GM18498 (cell line): ENCODE results near the gene GNPNAT1.

Experiments used
- ATAC-seq: cut with Tn5 transposase; IDR thresholded peaks from one replicate; pipeline ENCODE4 v1.9.1; 2021; ENCODE audit warnings: mild to moderate bottlenecking, moderate library complexity; ENCODE audit not compliant: unreplicated experiment

GNPNAT1 gene

DNA sequence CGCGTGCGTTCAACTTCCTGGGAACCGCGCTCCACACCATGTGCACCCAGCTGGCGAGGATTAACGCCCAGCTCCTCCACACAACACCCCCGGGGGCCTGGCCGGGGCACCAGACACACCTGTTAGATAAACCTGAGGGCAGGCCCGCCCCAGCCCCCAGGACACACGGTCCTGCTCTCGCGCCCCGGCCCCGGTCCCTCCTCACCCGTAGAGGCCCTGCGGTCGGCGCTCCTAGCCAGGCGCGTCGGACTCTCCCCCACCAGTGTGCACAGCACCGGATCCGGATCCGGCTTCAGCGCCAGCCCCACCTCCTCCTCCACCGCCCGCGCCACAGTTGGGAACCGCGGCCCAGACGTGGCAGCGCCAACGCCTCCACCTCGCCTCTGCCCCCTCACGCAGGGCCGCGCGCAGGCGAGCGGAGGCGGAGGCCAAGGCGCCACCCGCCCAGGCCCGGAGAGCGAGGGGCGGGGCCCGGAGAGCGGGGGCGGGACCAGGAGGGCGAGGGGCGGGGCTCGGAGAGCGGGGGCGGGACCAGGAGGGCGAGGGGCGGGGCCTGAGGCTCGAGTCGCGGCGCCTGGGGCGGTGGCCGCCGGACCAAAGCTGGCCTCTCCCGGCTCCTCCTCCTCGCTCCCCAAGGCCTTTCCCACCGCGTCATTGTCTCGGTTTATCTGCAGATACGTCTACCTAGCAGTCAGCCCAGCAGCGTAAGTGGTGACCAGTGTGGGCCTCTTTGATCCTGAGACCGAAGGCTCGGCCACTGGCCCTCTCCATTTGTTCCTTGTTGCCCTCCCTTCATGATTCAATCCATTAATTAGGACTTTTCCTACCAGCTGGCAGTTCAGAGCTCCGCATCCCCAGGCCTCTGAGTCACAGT, at the start of gene GNPNAT1:
TSS of gene GNPNAT1 (minus strand) at position 385 of the 874 bp plus-strand sequence. CDS start 6,957 bp downstream, outside the sequence.
- ATAC-seq: peak; percentile 93

- no peak for ATAC-seq
Measured at GRCh38 chr14:52840877-52841276, 49.5 kb upstream of the GNPNAT1 start.

DNA sequence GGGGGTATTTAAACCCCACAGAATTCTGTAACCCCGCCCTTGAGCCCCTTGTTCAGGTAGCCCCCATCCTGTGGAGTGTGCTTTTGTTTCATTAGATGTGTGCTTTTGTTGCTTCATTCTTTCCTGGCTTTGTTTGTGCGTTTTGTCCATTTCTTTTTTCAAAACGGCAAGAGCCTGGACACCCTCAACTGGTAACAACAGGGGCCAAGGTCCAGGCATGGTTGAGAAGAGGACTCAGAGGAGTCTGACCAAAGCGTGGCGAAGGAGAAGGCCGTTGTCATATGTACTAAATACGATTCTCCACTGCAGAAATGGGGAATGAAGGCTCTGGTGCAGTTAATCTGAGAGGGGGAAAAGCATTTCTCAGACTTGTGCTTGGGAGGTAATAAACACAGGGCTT, 46.0 kb upstream of the GNPNAT1 start:
- no peak for ATAC-seq

GRCh38 chr14:52836063-52836462, 44.7 kb upstream of the GNPNAT1 start:
- ATAC-seq: no peak

GRCh38 chr14:52835122-52835903, 43.9 kb upstream of the GNPNAT1 start:
- no peak for ATAC-seq

GRCh38 chr14:52834440-52834842, 43.0 kb upstream of the GNPNAT1 start:
- no peak for ATAC-seq

DNA sequence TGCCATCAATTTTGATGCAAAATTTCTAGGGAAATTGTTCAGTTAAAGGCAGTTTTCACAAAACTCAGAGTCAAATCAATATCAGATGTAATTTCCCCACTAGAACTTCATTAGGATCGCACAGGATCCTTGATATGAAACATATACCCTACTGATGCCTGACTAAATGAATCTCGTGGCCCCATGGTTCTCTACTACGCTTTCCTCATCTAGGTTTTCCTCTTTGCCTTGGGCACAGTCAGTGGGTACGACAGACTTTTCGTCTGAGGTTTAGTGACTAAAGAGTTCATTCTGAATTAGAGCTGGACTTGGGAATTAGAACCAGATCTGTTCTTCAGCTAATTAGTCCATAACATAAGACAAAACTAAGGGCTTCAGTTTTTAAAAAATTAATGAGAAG, 42.5 kb upstream of the GNPNAT1 start:
- ATAC-seq: no peak

GRCh38 chr14:52829527-52830185, 38.2 kb upstream of the GNPNAT1 start:
- no peak for ATAC-seq

GRCh38 chr14:52827426-52827825, 36.0 kb upstream of the GNPNAT1 start:
- no peak for ATAC-seq

DNA sequence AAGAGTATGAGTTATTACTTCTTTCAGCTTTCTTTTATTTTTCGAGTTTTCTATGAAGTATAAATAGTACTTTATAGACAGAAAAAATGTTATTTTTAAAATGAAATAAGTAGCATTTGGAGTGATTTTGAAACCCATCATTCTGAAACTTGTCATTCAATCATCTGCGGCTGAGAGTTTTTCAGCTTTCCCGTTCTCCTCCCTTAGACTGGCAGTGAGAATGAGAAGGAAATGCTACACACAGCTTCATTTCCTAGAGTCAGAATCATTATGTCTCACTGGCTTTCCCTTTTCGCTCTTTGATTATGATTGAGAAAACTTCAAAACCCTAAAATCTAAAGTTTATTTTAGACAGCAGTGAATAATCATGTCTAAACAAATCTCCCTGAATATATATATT, 33.7 kb upstream of the GNPNAT1 start:
- ATAC-seq: no peak

- ATAC-seq: no peak
Measured at GRCh38 chr14:52824462-52824861, 33.1 kb upstream of the GNPNAT1 start.

DNA sequence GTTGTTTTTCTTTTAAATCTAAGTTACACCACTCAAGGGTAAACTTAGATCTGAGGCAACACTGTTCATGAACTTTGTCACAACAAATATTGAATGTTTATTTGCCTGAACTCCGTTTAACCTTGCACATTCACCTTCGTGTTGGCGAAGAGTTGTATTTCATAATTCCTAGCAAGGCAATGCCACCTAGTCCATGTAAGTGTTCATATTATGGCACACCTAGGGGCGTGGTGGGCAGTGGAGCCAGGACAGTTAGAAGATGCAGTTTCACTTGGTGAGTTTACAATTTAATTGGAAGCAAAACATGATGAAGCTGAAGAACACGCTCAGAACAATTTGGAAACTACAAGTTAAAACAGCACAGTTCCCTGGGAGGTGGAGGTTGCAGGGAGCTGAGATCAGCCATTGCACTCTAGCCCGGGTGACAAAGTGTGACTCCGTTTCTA, 30.4 kb upstream of the GNPNAT1 start:
- ATAC-seq: no peak

DNA sequence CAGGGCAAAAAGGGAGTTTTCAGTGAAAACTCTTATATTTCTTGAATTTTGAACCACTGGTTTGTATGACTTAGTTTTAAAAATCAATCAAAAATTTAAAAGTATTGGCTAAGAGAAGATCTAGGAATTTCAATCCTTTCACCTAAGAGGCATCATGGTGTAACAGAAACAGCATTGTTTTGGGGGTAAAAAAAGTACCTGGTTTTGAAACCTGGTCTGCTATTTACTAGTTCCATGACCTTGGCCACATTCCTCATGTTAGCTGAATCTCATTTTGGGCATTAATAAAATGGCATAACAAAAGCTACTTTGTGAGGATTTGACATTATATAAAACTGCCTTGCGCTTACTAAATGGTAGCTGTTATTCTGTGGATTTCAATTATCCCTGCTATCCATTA, 16.7 kb upstream of the GNPNAT1 start:
- ATAC-seq: no peak

GRCh38 chr14:52806115-52806514, 14.7 kb upstream of the GNPNAT1 start:
- no peak for ATAC-seq

- no peak for ATAC-seq
Measured at GRCh38 chr14:52802597-52802996, 11.2 kb upstream of the GNPNAT1 start.

DNA sequence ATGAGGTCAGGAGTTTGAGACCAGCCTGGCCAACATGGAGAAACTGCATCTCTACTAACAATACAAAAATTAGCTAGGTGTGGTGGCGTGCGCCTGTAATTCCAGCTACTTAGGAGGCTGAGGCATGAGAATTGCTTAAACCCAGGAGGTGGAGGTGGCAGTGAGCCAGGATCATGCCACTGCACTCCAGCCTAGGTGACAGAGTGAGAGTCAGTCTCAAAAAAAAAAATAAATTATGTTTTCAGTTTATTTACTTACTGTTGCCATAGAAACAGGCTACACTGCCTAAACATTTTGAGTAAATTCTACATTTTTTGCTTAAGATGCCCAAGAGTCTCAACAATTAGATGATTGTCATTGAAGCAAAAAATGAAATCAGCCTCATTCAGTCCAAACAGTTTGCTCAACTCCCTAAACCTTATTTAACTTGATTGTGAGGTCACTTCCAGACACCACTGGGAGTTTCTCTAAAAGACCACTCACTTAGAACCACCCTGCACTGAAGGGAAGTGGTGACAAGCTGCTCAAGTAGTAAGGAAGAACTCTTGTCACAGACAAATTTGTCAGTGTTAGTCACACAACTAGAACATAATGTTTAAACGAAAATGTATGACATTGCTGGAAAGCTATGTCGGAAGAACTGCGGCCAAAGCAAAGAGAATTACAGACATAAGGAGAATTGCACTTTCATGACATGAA, 9.8 kb upstream of the GNPNAT1 start:
- ATAC-seq: no peak

DNA sequence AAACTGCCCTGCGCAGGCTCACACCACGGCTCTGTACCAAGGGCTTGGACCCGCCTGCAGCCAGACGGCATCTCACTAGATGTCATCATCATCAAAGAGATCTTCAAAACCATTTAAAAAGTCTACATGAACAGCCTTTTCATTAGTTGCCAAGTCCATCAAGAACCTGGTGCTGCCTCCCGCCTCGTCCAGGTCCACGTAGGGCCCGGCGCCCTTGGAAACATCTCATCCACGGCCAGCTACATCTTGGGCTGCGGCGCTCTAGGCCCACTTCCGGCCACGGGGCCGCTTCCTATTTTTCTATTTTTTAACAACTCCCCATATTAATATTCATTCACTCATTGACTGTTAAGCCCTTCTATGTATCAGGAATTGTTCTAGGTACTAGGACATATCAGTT, 7.4 kb upstream of the GNPNAT1 start:
- ATAC-seq: no peak

- no peak for ATAC-seq
Measured at GRCh38 chr14:52797653-52798052, 6.2 kb upstream of the GNPNAT1 start.

GRCh38 chr14:52793061-52793460, 1.7 kb upstream of the GNPNAT1 start:
- ATAC-seq: no peak

GRCh38 chr14:52792097-52792415, 649 bp upstream of the GNPNAT1 start:
- ATAC-seq: no peak

DNA sequence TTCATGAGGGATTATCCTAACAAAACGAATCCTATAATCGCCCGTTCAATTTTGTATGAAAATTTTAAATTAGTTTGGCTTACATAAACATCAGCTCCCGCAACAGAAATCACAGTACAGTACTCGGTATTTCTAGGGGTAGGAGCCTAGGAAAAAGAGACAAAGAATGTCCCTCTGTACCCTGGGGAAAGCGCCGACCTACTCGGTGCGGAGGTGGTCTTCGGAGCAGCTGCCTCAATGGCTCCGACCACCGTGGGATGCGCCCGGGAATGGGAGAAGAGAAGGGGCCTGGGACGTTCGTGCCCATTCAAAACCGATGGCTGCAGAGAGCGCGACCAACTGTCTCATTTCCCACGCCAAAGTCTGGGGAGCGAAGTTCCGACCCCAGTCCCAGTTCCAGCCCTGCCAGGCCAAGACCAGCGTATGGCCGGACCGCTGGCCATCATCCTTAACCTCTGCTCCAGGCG, 618 bp downstream of the GNPNAT1 start:
- ATAC-seq: peak; percentile 23
